Right ventricle myocardium inferior (tissue), 1 donor: ENCODE data around the gene RBM19. TPM values are rescaled to one million over a fixed set of nuclear protein-coding genes. Genes with fewer than 3 reads are reported as not detected.
"Not testable (repeated sequence)": the region's sequence is repeated elsewhere in the genome, so short reads cannot be mapped to it uniquely, and the experiment has no call there.

Experiments used
- ATAC-seq: fragments of 200-7000 bp; cut with Tn5 transposase; one replicate; pipeline ENCODE4 v1.9.1; 2020; ENCODE audit warnings: mild to moderate bottlenecking, moderate library complexity
- DNase-seq: peaks from one replicate; pipeline ENCODE4 v3.0.0; 2021; ENCODE audit errors: missing footprints
- intact Hi-C: fragments of 100-400 bp; cut with DNase I; formaldehyde crosslinking; loops from one replicate; pipeline ENCODE4 v1.11.0; 2022
- total RNA-seq: library from RNA; stranded (reverse); fragmentation: NEBNext Ultra II Directional; extraction: Animal tissue kit (Norgen Biotek cat#: 25700); gene quantifications from one replicate; pipeline ENCODE4 v1.2.1, GENCODE V29; 2021
- donor health status: DM: no; HTN: yes; CAD: no; lungs with severe emphysema.

The RBM19 gene
- total RNA-seq, 1 donor from 2014 or later: 15.8 TPM

- no peak for DNase-seq
- ATAC-seq: no peak
- intact Hi-C loops: no loop called here
These were observed 134.6 kb downstream of the RBM19 start for GRCh38 chr12:113831476-113831875.

- no peak for ATAC-seq
- intact Hi-C loops: no loop called here
These were observed 135.1 kb downstream of the RBM19 start for GRCh38 chr12:113831016-113831415.

GRCh38 chr12:113829212-113829611 lies 136.9 kb downstream of the RBM19 start:
- DNase-seq: no peak
- no peak for ATAC-seq
- intact Hi-C loops: no loop called here

More at GRCh38 chr12:113831016-113831415, 135.1 kb downstream of the RBM19 start:
- DNase-seq: no peak

GRCh38 chr12:113827539-113828114 lies 138.5 kb downstream of the RBM19 start:
- intact Hi-C loops: no loop called here
- DNase-seq (no peak), ATAC-seq (no peak)

- DNase-seq: no peak
- intact Hi-C loops: no loop called here
- ATAC-seq: no peak
These were observed 139.2 kb downstream of the RBM19 start for GRCh38 chr12:113826805-113827538.

- DNase-seq (no peak), ATAC-seq (no peak)
- intact Hi-C loops: no loop called here
These were observed 140.4 kb downstream of the RBM19 start for GRCh38 chr12:113825705-113826104.

- DNase-seq (no peak), ATAC-seq (no peak)
- intact Hi-C loops: no loop called here
These were observed 142.3 kb downstream of the RBM19 start for GRCh38 chr12:113823816-113824215.

- intact Hi-C loops: no loop called here
- DNase-seq (no peak), ATAC-seq (no peak)
These were observed 143.1 kb downstream of the RBM19 start for GRCh38 chr12:113823016-113823415.

- no peak for ATAC-seq
These were observed 145.3 kb downstream of the RBM19 start for GRCh38 chr12:113820842-113821241.

GRCh38 chr12:113820309-113820708 lies 145.8 kb downstream of the RBM19 start:
- no peak for DNase-seq
- no peak for ATAC-seq
- intact Hi-C loops: no loop called here

More at GRCh38 chr12:113820842-113821241, 145.3 kb downstream of the RBM19 start:
- intact Hi-C loops: no loop called here
- no peak for DNase-seq

GRCh38 chr12:113819495-113819894 lies 146.6 kb downstream of the RBM19 start:
- no peak for DNase-seq
- intact Hi-C loops: no loop called here
- ATAC-seq: no peak

- intact Hi-C loops: no loop called here
- no peak for DNase-seq
- ATAC-seq: no peak
These were observed 147.3 kb downstream of the RBM19 start for GRCh38 chr12:113818833-113819232.

- intact Hi-C loops: no loop called here
- ATAC-seq: no peak
- no peak for DNase-seq
These were observed 147.8 kb downstream of the RBM19 start for GRCh38 chr12:113818283-113818682.

- DNase-seq (no peak), ATAC-seq (no peak)
- intact Hi-C loops: no loop called here
These were observed 149.3 kb downstream of the RBM19 start for GRCh38 chr12:113816866-113817265.

- ATAC-seq: no peak
- no peak for DNase-seq
- intact Hi-C loops: no loop called here
These were observed 151.1 kb downstream of the RBM19 start for GRCh38 chr12:113815031-113815430.

GRCh38 chr12:113813229-113813541 lies 152.9 kb downstream of the RBM19 start:
- DNase-seq (no peak), ATAC-seq (no peak)
- intact Hi-C loops: no loop called here

GRCh38 chr12:113812411-113813228 lies 153.5 kb downstream of the RBM19 start:
- DNase-seq: no peak
- intact Hi-C loops: no loop called here
- ATAC-seq: no peak

GRCh38 chr12:113809462-113810220 lies 156.5 kb downstream of the RBM19 start:
- intact Hi-C loops, ATAC-seq, DNase-seq: not testable (repeated sequence)
